HUDEP-2 (cell line): ENCODE data around the gene IRX2.

Experiments
- DNase-seq, 76 experiments: peaks; one replicate each; lab custom pipeline; 2025; ENCODE audit not compliant: unreplicated experiment in 76 of 76; lab: John Stamatoyannopoulos, UW

The IRX2 gene

GRCh38 chr5:2721385-2722138 is 29.9 kb downstream of the IRX2 start:
- no peak for DNase-seq

GRCh38 chr5:2719332-2719731 is 32.1 kb downstream of the IRX2 start:
- no peak for DNase-seq

- DNase-seq: no peak
Measured at GRCh38 chr5:2718115-2718514, 33.4 kb downstream of the IRX2 start.

- DNase-seq: no peak
Measured at GRCh38 chr5:2715856-2716255, 35.6 kb downstream of the IRX2 start.

- no peak for DNase-seq
Measured at GRCh38 chr5:2714805-2715204, 36.7 kb downstream of the IRX2 start.

GRCh38 chr5:2714026-2714425 is 37.5 kb downstream of the IRX2 start:
- no peak for DNase-seq

GRCh38 chr5:2711446-2712425 is 39.7 kb downstream of the IRX2 start:
- DNase-seq: no peak

- no peak for DNase-seq
Measured at GRCh38 chr5:2710910-2711309, 40.6 kb downstream of the IRX2 start.

- DNase-seq: no peak
Measured at GRCh38 chr5:2709976-2710689, 41.3 kb downstream of the IRX2 start.

- no peak for DNase-seq
Measured at GRCh38 chr5:2708751-2709150, 42.7 kb downstream of the IRX2 start.

- DNase-seq: no peak
Measured at GRCh38 chr5:2708132-2708531, 43.3 kb downstream of the IRX2 start.

- DNase-seq: no peak
Measured at GRCh38 chr5:2705861-2706260, 45.6 kb downstream of the IRX2 start.

GRCh38 chr5:2704806-2705645 is 46.5 kb downstream of the IRX2 start:
- no peak for DNase-seq

GRCh38 chr5:2704111-2704510 is 47.4 kb downstream of the IRX2 start:
- DNase-seq: no peak

- no peak for DNase-seq
Measured at GRCh38 chr5:2703615-2704014, 47.9 kb downstream of the IRX2 start.

- DNase-seq: no peak
Measured at GRCh38 chr5:2703041-2703440, 48.4 kb downstream of the IRX2 start.

GRCh38 chr5:2702096-2702879 is 49.2 kb downstream of the IRX2 start:
- no peak for DNase-seq

GRCh38 chr5:2701592-2701991 is 49.9 kb downstream of the IRX2 start:
- DNase-seq: no peak

- DNase-seq: no peak
Measured at GRCh38 chr5:2700876-2701275, 50.6 kb downstream of the IRX2 start.
